SK-MEL-5 (cell line): ENCODE results near the gene HDAC4. TPM values are rescaled to one million over a fixed set of nuclear protein-coding genes. Genes with fewer than 3 reads are reported as not detected.

Source experiments
- DNase-seq: peaks from one replicate; pipeline ENCODE4 v3.0.0-alpha.2; 2016; ENCODE audit warnings: low read depth, low spot score
- in situ Hi-C: cut with HindIII; loops from 2 replicates; pipeline ENCODE4 v1.10.0; 2016; ENCODE audit warnings: low sequenced_read_pairs, high pct_unique_total_duplicates, low pct_unique_long_range_greater_than_20kb
- total RNA-seq: library from RNA; depleted of rRNA; stranded (reverse); fragments of >200 nt; shearing (Covaris generic); gene quantifications from 2 replicates; pipeline ENCODE4 v1.2.3, GENCODE V29; 2014

HDAC4 gene
- total RNA-seq, 1 experiment from 2014 or later: 14.1 TPM

GRCh38 chr2:239310401-239311061 lies 90.3 kb downstream of the HDAC4 start:
- in situ Hi-C loops: no loop called here
- DNase-seq: no peak

- in situ Hi-C loops: no loop called here
- no peak for DNase-seq
Observed at GRCh38 chr2:239309398-239310245, 91.2 kb downstream of the HDAC4 start.

- DNase-seq: no peak
- in situ Hi-C loops: no loop called here
Observed at GRCh38 chr2:239308661-239309397, 92.0 kb downstream of the HDAC4 start.

- DNase-seq: no peak
- in situ Hi-C loops: no loop called here
Observed at GRCh38 chr2:239307921-239308613, 92.8 kb downstream of the HDAC4 start.

GRCh38 chr2:239307221-239307569 lies 93.6 kb downstream of the HDAC4 start:
- no peak for DNase-seq
- in situ Hi-C loops: no loop called here

- no peak for DNase-seq
Observed at GRCh38 chr2:239306274-239307220, 94.3 kb downstream of the HDAC4 start.

GRCh38 chr2:239305771-239306170 lies 95.0 kb downstream of the HDAC4 start:
- in situ Hi-C loops: no loop called here
- DNase-seq: no peak

More at GRCh38 chr2:239306274-239307220, 94.3 kb downstream of the HDAC4 start:
- in situ Hi-C loops: no loop called here

- DNase-seq: no peak
- in situ Hi-C loops: no loop called here
Observed at GRCh38 chr2:239305222-239305575, 95.6 kb downstream of the HDAC4 start.

- in situ Hi-C loops: no loop called here
- DNase-seq: no peak
Observed at GRCh38 chr2:239304533-239305221, 96.1 kb downstream of the HDAC4 start.

GRCh38 chr2:239303711-239304532 lies 96.9 kb downstream of the HDAC4 start:
- in situ Hi-C loops: no loop called here
- DNase-seq: no peak

GRCh38 chr2:239302808-239303557 lies 97.8 kb downstream of the HDAC4 start:
- in situ Hi-C loops: no loop called here
- DNase-seq: no peak

GRCh38 chr2:239302083-239302807 lies 98.6 kb downstream of the HDAC4 start:
- in situ Hi-C loops: no loop called here
- DNase-seq: no peak

- DNase-seq: no peak
- in situ Hi-C loops: no loop called here
Observed at GRCh38 chr2:239300871-239301735, 99.7 kb downstream of the HDAC4 start.

GRCh38 chr2:239300242-239300641 lies 100.6 kb downstream of the HDAC4 start:
- in situ Hi-C loops: no loop called here
- no peak for DNase-seq
